ENCODE data around the gene AGRN.
"Not testable (repeated sequence)": the region's sequence is repeated elsewhere in the genome, so short reads cannot be mapped to it uniquely, and the experiment has no call there.

AGRN gene

DNA sequence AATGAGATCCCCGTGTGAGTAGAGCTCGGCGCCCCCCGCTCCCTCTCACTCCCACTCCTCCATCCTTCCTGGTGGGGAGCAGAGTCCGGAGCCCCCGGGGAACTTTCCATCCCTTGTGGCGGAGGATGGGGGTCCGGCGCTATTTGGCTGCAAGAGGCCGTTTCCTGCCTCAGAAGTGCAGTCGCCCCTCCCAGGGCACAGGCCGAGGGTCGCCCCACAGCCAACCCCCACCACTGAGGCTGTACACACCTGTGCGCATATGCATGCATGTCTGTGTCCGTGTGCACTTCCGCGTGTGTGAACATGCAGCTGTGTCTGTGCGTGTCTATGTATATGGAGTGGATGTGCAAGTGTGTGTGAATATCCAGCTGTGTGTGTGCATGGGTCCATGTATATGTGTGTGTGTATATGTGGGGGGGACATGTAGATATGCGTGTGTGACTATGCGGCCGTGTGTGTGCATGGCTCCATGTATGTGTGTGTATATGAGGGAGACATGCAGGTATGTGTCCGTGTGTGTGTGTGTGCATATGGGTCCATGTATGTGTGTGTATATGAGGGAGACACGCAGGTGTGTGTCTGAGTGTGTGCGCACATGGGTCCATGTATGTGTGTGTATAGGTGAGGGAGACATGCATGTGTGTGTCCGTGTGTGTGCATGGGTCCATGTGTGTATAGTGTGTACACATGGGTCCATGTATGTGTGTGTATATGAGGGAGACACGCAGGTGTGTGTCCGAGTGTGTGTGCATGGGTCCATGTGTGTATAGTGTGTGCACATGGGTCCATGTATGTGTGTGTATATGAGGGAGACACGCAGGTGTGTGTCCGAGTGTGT is 32.3 kb downstream of the AGRN start:
- no peak overlapping the region for H3K4me3 ChIP-seq (ENCODE audit: low read depth, low read length)
- no peak for DNase-seq (ENCODE audit: low read depth)
- TF ChIP-seq, protein P1, sequence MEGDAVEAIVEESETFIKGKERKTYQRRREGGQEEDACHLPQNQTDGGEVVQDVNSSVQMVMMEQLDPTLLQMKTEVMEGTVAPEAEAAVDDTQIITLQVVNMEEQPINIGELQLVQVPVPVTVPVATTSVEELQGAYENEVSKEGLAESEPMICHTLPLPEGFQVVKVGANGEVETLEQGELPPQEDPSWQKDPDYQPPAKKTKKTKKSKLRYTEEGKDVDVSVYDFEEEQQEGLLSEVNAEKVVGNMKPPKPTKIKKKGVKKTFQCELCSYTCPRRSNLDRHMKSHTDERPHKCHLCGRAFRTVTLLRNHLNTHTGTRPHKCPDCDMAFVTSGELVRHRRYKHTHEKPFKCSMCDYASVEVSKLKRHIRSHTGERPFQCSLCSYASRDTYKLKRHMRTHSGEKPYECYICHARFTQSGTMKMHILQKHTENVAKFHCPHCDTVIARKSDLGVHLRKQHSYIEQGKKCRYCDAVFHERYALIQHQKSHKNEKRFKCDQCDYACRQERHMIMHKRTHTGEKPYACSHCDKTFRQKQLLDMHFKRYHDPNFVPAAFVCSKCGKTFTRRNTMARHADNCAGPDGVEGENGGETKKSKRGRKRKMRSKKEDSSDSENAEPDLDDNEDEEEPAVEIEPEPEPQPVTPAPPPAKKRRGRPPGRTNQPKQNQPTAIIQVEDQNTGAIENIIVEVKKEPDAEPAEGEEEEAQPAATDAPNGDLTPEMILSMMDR (IDR thresholded peaks at IDR 0.05; ENCODE audit: insufficient read depth, low read depth, low read length, missing control alignments): no peak

DNA sequence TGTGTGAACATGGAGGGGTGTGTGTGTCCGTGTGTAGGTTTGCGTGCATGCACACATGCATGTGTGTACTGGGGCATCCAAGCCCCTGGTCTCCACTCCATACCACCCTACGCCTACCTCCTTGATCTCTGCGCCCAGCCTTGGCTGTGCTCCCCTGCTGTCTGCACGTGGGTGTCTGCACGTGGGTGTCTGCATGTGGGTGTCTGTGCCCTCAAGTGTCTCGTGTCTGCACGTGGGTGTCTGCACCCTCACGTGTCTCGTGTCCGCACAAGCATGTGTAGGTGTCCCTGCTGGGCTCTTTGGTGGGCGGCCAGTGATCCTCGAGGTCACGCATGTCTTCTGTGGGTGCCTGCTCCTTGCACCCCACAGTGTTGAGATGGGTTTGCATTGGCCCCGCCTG is 33.1 kb downstream of the AGRN start:
- no peak for DNase-seq (ENCODE audit: low read depth)
- TF ChIP-seq, protein P1 (IDR thresholded peaks at IDR 0.05; ENCODE audit: insufficient read depth, low read depth, low read length, missing control alignments): no peak

DNA sequence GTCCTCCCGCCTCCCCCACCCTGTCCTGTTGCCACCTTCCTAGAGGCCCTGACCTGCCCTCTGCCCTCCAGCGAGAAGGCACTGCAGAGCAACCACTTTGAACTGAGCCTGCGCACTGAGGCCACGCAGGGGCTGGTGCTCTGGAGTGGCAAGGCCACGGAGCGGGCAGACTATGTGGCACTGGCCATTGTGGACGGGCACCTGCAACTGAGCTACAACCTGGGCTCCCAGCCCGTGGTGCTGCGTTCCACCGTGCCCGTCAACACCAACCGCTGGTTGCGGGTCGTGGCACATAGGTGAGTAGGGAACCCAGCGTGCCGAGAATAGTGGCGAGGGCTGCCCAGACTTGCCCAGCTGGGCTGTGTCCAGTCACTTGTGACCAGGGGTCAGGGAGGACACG is 33.8 kb downstream of the AGRN start:
- DNase-seq (ENCODE audit: low read depth): no peak
- no peak overlapping the region for H3K4me3 ChIP-seq (ENCODE audit: low read depth, low read length)
- TF ChIP-seq, protein P1 (IDR thresholded peaks at IDR 0.05; ENCODE audit: insufficient read depth, low read depth, low read length, missing control alignments): no peak

More for the DNA sequence above, 33.1 kb downstream of the AGRN start:
- no peak overlapping the region for H3K4me3 ChIP-seq (ENCODE audit: low read depth, low read length)

DNA sequence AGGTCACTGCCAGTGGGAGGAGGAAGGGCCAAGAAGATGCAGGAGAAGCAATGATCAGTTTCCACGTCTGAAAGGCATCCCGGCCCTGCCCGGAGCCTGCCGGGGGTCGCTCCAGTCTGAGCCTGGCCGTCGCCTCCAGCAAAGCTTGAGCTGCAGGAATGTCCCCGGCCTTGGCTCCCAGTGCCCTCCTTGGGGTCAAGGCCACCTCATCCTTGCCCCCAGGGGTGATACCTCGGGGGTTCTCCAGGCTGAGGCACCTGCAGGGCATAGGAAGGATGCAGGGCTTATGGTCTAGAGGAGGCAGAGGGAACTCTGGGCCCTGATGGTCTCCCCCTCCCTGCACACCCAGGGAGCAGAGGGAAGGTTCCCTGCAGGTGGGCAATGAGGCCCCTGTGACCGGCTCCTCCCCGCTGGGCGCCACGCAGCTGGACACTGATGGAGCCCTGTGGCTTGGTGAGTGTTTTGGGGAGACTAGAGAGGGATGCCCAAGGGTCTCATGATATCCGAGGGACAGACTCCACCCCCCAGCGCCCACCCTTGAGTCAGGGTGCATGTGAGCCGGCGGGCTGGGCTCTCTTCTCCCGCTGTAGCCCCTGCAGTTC is 34.3 kb downstream of the AGRN start:
- TF ChIP-seq, protein P1 (IDR thresholded peaks at IDR 0.05; ENCODE audit: insufficient read depth, low read depth, low read length, missing control alignments): no peak
- no peak overlapping the region for H3K4me3 ChIP-seq (ENCODE audit: low read depth, low read length)
- no peak for DNase-seq (ENCODE audit: low read depth)

DNA sequence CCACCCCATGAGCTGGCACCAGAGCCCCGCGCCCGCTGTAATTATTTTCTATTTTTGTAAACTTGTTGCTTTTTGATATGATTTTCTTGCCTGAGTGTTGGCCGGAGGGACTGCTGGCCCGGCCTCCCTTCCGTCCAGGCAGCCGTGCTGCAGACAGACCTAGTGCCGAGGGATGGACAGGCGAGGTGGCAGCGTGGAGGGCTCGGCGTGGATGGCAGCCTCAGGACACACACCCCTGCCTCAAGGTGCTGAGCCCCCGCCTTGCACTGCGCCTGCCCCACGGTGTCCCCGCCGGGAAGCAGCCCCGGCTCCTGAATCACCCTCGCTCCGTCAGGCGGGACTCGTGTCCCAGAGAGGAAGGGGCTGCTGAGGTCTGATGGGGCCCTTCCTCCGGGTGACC is 35.1 kb downstream of the AGRN start:
- no peak for DNase-seq (ENCODE audit: low read depth)
- TF ChIP-seq, protein P1 (IDR thresholded peaks at IDR 0.05; ENCODE audit: insufficient read depth, low read depth, low read length, missing control alignments): no peak
- no peak overlapping the region for H3K4me3 ChIP-seq (ENCODE audit: low read depth, low read length)

DNA sequence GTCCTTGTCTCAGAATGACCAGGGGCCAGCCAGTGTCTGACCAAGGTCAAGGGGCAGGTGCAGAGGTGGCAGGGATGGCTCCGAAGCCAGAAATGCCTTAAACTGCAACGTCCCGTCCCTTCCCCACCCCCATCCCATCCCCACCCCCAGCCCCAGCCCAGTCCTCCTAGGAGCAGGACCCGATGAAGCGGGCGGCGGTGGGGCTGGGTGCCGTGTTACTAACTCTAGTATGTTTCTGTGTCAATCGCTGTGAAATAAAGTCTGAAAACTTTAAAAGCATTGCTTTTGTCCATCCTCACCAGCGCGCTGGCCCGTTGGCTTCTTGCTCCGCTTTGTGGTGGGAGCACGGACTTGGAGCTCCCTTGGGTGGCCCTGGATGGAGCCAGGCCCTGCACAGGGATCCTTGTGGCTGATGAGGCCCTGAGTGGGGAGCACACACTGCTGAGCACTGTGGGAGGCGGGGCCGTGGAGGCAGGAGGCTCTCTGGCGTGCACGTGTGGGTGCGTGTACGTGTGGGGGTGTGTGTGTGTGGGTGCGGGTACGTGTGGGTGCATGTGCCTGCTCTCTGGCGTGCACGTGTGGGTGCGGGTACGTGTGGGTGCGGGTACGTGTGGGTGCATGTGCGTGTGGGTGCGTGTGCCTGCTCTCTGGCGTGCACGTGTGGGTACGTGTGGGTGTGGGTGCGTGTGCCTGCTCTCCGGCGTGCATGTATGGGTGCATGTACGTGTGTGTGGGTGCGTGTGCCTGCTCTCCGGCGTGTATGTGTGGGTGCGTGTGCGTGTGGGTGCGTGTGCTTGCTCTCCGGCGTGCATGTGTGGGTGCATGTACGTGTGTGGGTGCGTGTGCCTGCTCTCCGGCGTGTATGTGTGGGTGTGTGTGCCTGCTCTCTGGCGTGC is 36.2 kb downstream of the AGRN start:
- no peak overlapping the region for H3K4me3 ChIP-seq (ENCODE audit: low read depth, low read length)
- DNase-seq (ENCODE audit: low read depth): no peak
- TF ChIP-seq, protein P1 (IDR thresholded peaks at IDR 0.05; ENCODE audit: insufficient read depth, low read depth, low read length, missing control alignments): no peak

DNA sequence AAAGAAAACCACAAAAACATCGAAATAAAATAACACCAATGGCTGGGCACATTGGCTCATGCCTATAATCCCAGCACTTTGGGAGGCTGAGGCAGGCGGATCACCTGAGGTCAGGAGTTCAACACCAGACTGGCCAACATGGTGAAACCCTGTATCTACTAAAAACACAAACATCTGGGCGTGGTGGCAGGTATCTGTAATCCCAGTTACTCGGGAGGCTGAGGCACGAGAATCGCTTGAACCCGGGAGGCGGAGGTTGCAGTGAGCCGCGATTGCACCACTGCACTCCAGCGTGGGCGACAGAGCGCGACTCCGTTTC is 37.8 kb downstream of the AGRN start:
- DNase-seq (ENCODE audit: low read depth); H3K4me3 ChIP-seq (ENCODE audit: low read depth, low read length): not testable (repeated sequence)
